Sigmoid colon (tissue), 4 donors: ENCODE measurements around the gene NUP98.

ENCODE experiments used
- CTCF ChIP-seq, 4 experiments: fragments of 450-650 bp in 3 of 4; fragments of 200-600 bp in 1 of 4; IDR thresholded peaks; one replicate each; pipeline ENCODE4 v1.5.1; 2016 to 2019; ENCODE audit warnings: antibody characterized with exemption in 4 of 4, mild to moderate bottlenecking in 3 of 4, moderate library complexity in 2 of 4
- POLR2A ChIP-seq, 2 donors: fragments of 450-650 bp; IDR thresholded peaks; one replicate each; pipeline ENCODE4 v1.6.1; 2016; ENCODE audit warnings: antibody characterized with exemption in 2 of 2, mild to moderate bottlenecking in 2 of 2, moderate library complexity in 2 of 2
- POLR2AphosphoS5 ChIP-seq, 4 donors: sonication (generic); formaldehyde crosslinking; IDR thresholded peaks; one replicate each; pipeline ENCODE4 v1.6.1; 2017; ENCODE audit warnings: antibody characterized with exemption in 4 of 4

DNA sequence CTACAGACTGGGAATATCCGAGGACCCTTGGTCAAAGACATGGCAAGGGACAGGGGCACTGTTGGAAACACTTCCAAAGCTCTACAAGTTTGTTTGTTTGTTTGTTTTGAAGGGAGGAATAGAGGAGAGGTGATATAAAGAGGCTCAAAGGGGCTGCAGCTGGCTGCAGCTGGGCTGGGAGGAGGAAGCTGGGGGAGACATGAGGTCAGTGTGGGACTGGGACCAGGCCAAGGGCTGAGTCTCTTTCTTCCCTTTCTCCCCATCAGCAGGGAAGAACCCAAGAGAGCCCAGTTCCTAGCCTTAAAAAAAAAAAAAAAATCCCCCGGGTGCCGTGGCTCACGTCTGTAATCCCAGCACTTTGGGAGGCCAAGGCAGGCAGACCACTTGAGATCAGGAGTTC, 38.4 kb upstream of the NUP98 start:
- no peak for TF ChIP-seq POLR2A (IDR thresholded peaks at IDR 0.05)
- no peak for TF ChIP-seq POLR2AphosphoS5 (IDR thresholded peaks at IDR 0.05)
- TF ChIP-seq CTCF (IDR thresholded peaks at IDR 0.05): no peak
